Glomerular visceral epithelial cell (primary cell): ENCODE measurements around the gene IL11RA.
A peak's percentile ranks its signal among the peaks of the same experiment; 100 is the strongest.

Experiments
- DNase-seq: peaks from one replicate; pipeline ENCODE4 v3.0.0-alpha.2; 2016; ENCODE audit errors: extremely low spot score

The IL11RA gene

GRCh38 chr9:34687276-34688030 lies 35.5 kb downstream of the IL11RA start:
- DNase-seq, result no peak

- DNase-seq, result no peak
Measured at GRCh38 chr9:34688329-34689115, 36.5 kb downstream of the IL11RA start.

GRCh38 chr9:34689116-34689470 lies 37.1 kb downstream of the IL11RA start:
- DNase-seq, result no peak

- DNase-seq, result no peak
Measured at GRCh38 chr9:34689512-34689911, 37.5 kb downstream of the IL11RA start.

- no peak for DNase-seq
Measured at GRCh38 chr9:34690983-34691935, 39.3 kb downstream of the IL11RA start, which contains the start of gene CCL19. Gene CCL19 (minus strand): TSS chr9:34691276. CDS start chr9:34691139, 137 bp downstream.

- no peak for DNase-seq
Measured at GRCh38 chr9:34691936-34692315, 39.9 kb downstream of the IL11RA start.

- no peak for DNase-seq
Measured at GRCh38 chr9:34693560-34693959, 41.6 kb downstream of the IL11RA start.

GRCh38 chr9:34694811-34695210 lies 42.8 kb downstream of the IL11RA start:
- DNase-seq, result no peak

- peak; percentile 55 for DNase-seq
Measured at GRCh38 chr9:34701023-34701768, 49.2 kb downstream of the IL11RA start.

- DNase-seq, result peak; percentile 70
Measured at GRCh38 chr9:34701769-34702736, 50.1 kb downstream of the IL11RA start.

GRCh38 chr9:34707130-34707529 lies 55.1 kb downstream of the IL11RA start:
- no peak for DNase-seq

- DNase-seq, result no peak
Measured at GRCh38 chr9:34709196-34709978, 57.4 kb downstream of the IL11RA start.

GRCh38 chr9:34710023-34710422 lies 58.0 kb downstream of the IL11RA start, which contains the start of gene CCL21:
Gene CCL21 (minus strand): TSS chr9:34710136. CDS start chr9:34710066, 70 bp downstream.
- DNase-seq, result no peak
